ENCODE data around the gene GPC1. TPM values are rescaled to one million over a fixed set of nuclear protein-coding genes. Genes with fewer than 3 reads are reported as not detected.

Gene GPC1
- total and polyA plus RNA-seq, 10 of the 15 experiments (the other 5 are each of a cell fraction or from before 2014, with no cell fraction given), result 0.06 to 0.77 (median 0.23) TPM; not detected in 3

DNA sequence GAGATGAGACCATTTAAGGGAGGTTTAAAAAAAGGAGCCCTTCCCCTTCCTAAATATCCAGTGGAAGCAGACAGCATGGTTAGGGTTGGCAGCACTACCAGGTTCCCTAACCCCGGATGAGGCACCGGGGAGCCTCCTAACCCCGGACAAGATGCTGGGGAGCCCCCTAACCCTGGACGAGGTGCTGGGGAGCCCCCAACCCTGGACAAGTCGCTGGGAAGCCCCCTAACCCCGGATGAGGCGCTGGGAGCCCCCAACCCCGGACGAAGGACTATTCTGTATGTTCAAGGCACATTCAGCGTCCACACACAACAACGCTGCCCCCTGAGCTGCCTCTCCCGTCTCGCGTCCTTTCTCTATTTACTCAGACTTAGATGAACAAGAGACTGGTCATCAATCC, 70.4 kb downstream of the GPC1 start:
- in situ Hi-C loops (cut with MboI) (loop anchor here (25.0 kb wide), 1 partner anchor 331 kb away; no protein-coding TSS in a partner anchor), intact Hi-C loops (cut with micrococcal nuclease; ENCODE audit: unreplicated experiment) (no loop called here)
- BruUV-seq (replicated peaks), result no TSS peak
- Histone ChIP-seq H3K27ac (ENCODE audit: control insufficient read depth, insufficient read depth) (no peak overlapping the region), H3K9me3 (replicated peaks; ENCODE audit: control insufficient read depth, insufficient read depth, low read length) (no peaks in the 10 kb centered on the region), H3K27me3 (replicated peaks in 1 of 2; ENCODE audit: control insufficient read depth in 2 of 2, insufficient read depth in 2 of 2, low read length in 1 of 2) (no peaks in the 10 kb centered on the region), H3K4me1 (ENCODE audit: control insufficient read depth, insufficient read depth, low read length) (no peaks in the 10 kb centered on the region), H4K20me1 (ENCODE audit: control insufficient read depth, insufficient read depth) (no peaks in the 10 kb centered on the region), H3K9ac (ENCODE audit: control insufficient read depth, insufficient read depth, low read length) (no peak overlapping the region), H2AFZ (ENCODE audit: control insufficient read depth, low read depth, low read length) (no peak overlapping the region), H3K36me3 (ENCODE audit: control insufficient read depth in 2 of 2, insufficient read depth in 2 of 2, low read length in 1 of 2) (no peaks in the 10 kb centered on the region), H3K4me2 (ENCODE audit: control insufficient read depth, insufficient read depth) (no peak overlapping the region), H3K4me3 (no peak overlapping the region), H3K79me2 (ENCODE audit: control insufficient read depth, insufficient read depth, low read length) (no peaks in the 10 kb centered on the region)
- 89% methylated on average over 14 of the region's 14 CpGs for WGBS (ENCODE audit: insufficient coverage, insufficient replicate concordance, low lambda C conversion rate, missing lambda C conversion rate)
- no peak for DNase-seq (ENCODE audit: low read depth, low spot score)
- no peak for ATAC-seq
- FAIRE-seq, result no peak
- ChIA-PET RAD21 (ENCODE audit: unreplicated experiment) (no interaction called here), SMC1A (ENCODE audit: uncharacterized antibody, unreplicated experiment) (interaction anchor here (1.2 kb wide), 1 partner anchor 48 kb away, joined by 3 read pairs; no protein-coding TSS in a partner anchor), CTCF (no interaction called here), POLR2A (no interaction called here)
- no peak for TF ChIP-seq HDGF (IDR thresholded peaks at IDR 0.05)

GRCh38 chr2:240506406-240507059, 71.1 kb downstream of the GPC1 start:
- H3K4me2 ChIP-seq (ENCODE audit: control insufficient read depth, insufficient read depth), result no peak overlapping the region
- no peak overlapping the region for H2AFZ ChIP-seq (ENCODE audit: control insufficient read depth, low read depth, low read length)
- no peak overlapping the region for H3K27ac ChIP-seq (ENCODE audit: control insufficient read depth, insufficient read depth)
- intact Hi-C loops (cut with micrococcal nuclease; ENCODE audit: unreplicated experiment), result no loop called here
- H3K27me3 ChIP-seq (replicated peaks in 1 of 2; ENCODE audit: control insufficient read depth in 2 of 2, insufficient read depth in 2 of 2, low read length in 1 of 2), result no peaks in the 10 kb centered on the region
- SMC1A ChIA-PET (ENCODE audit: uncharacterized antibody, unreplicated experiment), result interaction anchor here (1.2 kb wide), 1 partner anchor 48 kb away, joined by 3 read pairs; no protein-coding TSS in a partner anchor
- 89% methylated on average over 17 of the region's 17 CpGs for WGBS (ENCODE audit: insufficient coverage, insufficient replicate concordance, low lambda C conversion rate, missing lambda C conversion rate)
- BruUV-seq (replicated peaks), result no TSS peak
- H3K79me2 ChIP-seq (ENCODE audit: control insufficient read depth, insufficient read depth, low read length), result no peaks in the 10 kb centered on the region
- H3K4me1 ChIP-seq (ENCODE audit: control insufficient read depth, insufficient read depth, low read length), result no peaks in the 10 kb centered on the region
- POLR2A ChIA-PET, result no interaction called here
- CTCF ChIA-PET, result no interaction called here
- no peaks in the 10 kb centered on the region for H3K9me3 ChIP-seq (replicated peaks; ENCODE audit: control insufficient read depth, insufficient read depth, low read length)
- in situ Hi-C loops (cut with MboI), result loop anchor here (25.0 kb wide), 1 partner anchor 331 kb away; no protein-coding TSS in a partner anchor
- H4K20me1 ChIP-seq (ENCODE audit: control insufficient read depth, insufficient read depth), result no peaks in the 10 kb centered on the region
- RAD21 ChIA-PET (ENCODE audit: unreplicated experiment), result no interaction called here
- ATAC-seq (no peak), DNase-seq (ENCODE audit: low read depth, low spot score) (no peak), FAIRE-seq (no peak)
- H3K4me3 ChIP-seq, result no peak overlapping the region
- H3K9ac ChIP-seq (ENCODE audit: control insufficient read depth, insufficient read depth, low read length), result no peak overlapping the region
- no peaks in the 10 kb centered on the region for H3K36me3 ChIP-seq (ENCODE audit: control insufficient read depth in 2 of 2, insufficient read depth in 2 of 2, low read length in 1 of 2)
- no peak for TF ChIP-seq ASH2L (IDR thresholded peaks at IDR 0.05; ENCODE audit: borderline replicate concordance, low read depth)
- no peak for TF ChIP-seq MTA2 (IDR thresholded peaks at IDR 0.05; ENCODE audit: low read depth)
- no peak for TF ChIP-seq ATF7 (IDR thresholded peaks at IDR 0.05; ENCODE audit: low read depth)
- no peak for TF ChIP-seq POLR2A (IDR thresholded peaks at IDR 0.05; ENCODE audit: low read depth, low read length)
- TF ChIP-seq SREBF1 (IDR thresholded peaks at IDR 0.05; ENCODE audit: low read length), result no peak
- no peak for TF ChIP-seq NR2C2 (IDR thresholded peaks at IDR 0.05; ENCODE audit: borderline replicate concordance, control insufficient read depth, insufficient read length, low read depth)
- TF ChIP-seq, protein P1, sequence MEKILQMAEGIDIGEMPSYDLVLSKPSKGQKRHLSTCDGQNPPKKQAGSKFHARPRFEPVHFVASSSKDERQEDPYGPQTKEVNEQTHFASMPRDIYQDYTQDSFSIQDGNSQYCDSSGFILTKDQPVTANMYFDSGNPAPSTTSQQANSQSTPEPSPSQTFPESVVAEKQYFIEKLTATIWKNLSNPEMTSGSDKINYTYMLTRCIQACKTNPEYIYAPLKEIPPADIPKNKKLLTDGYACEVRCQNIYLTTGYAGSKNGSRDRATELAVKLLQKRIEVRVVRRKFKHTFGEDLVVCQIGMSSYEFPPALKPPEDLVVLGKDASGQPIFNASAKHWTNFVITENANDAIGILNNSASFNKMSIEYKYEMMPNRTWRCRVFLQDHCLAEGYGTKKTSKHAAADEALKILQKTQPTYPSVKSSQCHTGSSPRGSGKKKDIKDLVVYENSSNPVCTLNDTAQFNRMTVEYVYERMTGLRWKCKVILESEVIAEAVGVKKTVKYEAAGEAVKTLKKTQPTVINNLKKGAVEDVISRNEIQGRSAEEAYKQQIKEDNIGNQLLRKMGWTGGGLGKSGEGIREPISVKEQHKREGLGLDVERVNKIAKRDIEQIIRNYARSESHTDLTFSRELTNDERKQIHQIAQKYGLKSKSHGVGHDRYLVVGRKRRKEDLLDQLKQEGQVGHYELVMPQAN (conservative IDR thresholded peaks at IDR 0.05), result no peak
- no peak for TF ChIP-seq KDM1A (IDR thresholded peaks at IDR 0.05; ENCODE audit: borderline replicate concordance)
- TF ChIP-seq, protein P2, sequence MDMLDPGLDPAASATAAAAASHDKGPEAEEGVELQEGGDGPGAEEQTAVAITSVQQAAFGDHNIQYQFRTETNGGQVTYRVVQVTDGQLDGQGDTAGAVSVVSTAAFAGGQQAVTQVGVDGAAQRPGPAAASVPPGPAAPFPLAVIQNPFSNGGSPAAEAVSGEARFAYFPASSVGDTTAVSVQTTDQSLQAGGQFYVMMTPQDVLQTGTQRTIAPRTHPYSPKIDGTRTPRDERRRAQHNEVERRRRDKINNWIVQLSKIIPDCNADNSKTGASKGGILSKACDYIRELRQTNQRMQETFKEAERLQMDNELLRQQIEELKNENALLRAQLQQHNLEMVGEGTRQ (IDR thresholded peaks at IDR 0.05; ENCODE audit: borderline replicate concordance, low read depth, low read length), result no peak
- TF ChIP-seq CHD4 (IDR thresholded peaks at IDR 0.05), result no peak
- no peak for TF ChIP-seq ATF3 (IDR thresholded peaks at IDR 0.05; ENCODE audit: borderline replicate concordance, extremely low read depth, low read depth, low read length)
- no peak for TF ChIP-seq ZNF217 (IDR thresholded peaks at IDR 0.05)
- no peak for TF ChIP-seq NR2F1 (conservative IDR thresholded peaks at IDR 0.05)
- no peak for TF ChIP-seq EED (IDR thresholded peaks at IDR 0.05; ENCODE audit: low read depth)
